Smooth muscle cell (in vitro differentiated cells): ENCODE results near the gene TUBGCP5. TPM values are rescaled to one million over a fixed set of nuclear protein-coding genes. Genes with fewer than 3 reads are reported as not detected.

Experiments used
- DNase-seq: peaks from one replicate; lab custom pipeline; 2025; ENCODE audit not compliant: unreplicated experiment; lab: John Stamatoyannopoulos, UW
- H2AFZ ChIP-seq: fragments of 200-600 bp; sonication (generic); 2 replicates; pipeline ENCODE4 v1.6.0; 2016; ENCODE audit warnings: antibody characterized with exemption, low read depth, mild to moderate bottlenecking
- H3F3A ChIP-seq: fragments of 200-600 bp; sonication (generic); 2 replicates; pipeline ENCODE4 v1.6.0; 2017; ENCODE audit warnings: antibody characterized with exemption, low read depth
- H3K27ac ChIP-seq: fragments of 200-600 bp; sonication (generic); 2 replicates; pipeline ENCODE4 v1.5.1; 2016; ENCODE audit warnings: low read depth, mild to moderate bottlenecking
- H3K27me3 ChIP-seq: fragments of 200-600 bp; sonication (generic); 2 replicates; pipeline ENCODE4 v1.6.1; 2016; ENCODE audit warnings: low read depth, mild to moderate bottlenecking
- H3K36me3 ChIP-seq: fragments of 200-600 bp; sonication (generic); 2 replicates; pipeline ENCODE4 v1.5.1; 2016; ENCODE audit warnings: low read depth
- H3K4me1 ChIP-seq: fragments of 200-600 bp; sonication (generic); 2 replicates; pipeline ENCODE4 v1.5.1; 2016; ENCODE audit warnings: low read depth
- H3K4me2 ChIP-seq: fragments of 200-600 bp; sonication (generic); 2 replicates; pipeline ENCODE4 v1.6.0; 2016; ENCODE audit warnings: mild to moderate bottlenecking
- H3K4me3 ChIP-seq: fragments of 200-600 bp; sonication (generic); 2 replicates; pipeline ENCODE4 v1.5.1; 2016; ENCODE audit warnings: mild to moderate bottlenecking
- H3K79me2 ChIP-seq: fragments of 200-600 bp; sonication (generic); 2 replicates; pipeline ENCODE4 v1.6.0; 2016; ENCODE audit warnings: low read depth, mild to moderate bottlenecking
- H3K9ac ChIP-seq: fragments of 200-600 bp; sonication (generic); 2 replicates; pipeline ENCODE4 v1.6.0; 2016; ENCODE audit warnings: low read depth
- H3K9me3 ChIP-seq: fragments of 200-600 bp; sonication (generic); replicated peaks from 2 replicates; pipeline ENCODE4 v1.5.1; 2016; ENCODE audit warnings: low read depth
- H4K20me1 ChIP-seq: fragments of 200-600 bp; sonication (generic); 2 replicates; pipeline ENCODE4 v1.6.0; 2016; ENCODE audit warnings: low read depth
- WGBS: methylation state at CpG from one replicate; pipeline ENCODE4 v1.1.7; 2016; ENCODE audit warnings: low lambda C conversion rate; 5-methylcytosine and 5-hydroxymethylcytosine counted together
- polyA plus RNA-seq: library from polyadenylated mRNA; unstranded; fragments of >200 nt; fragmentation: Nextera tagmentation; extraction: Ambion mirVana; gene quantifications from 2 replicates; pipeline ENCODE4 v1.2.1, GENCODE V29; 2016
- total RNA-seq: library from RNA; depleted of rRNA; stranded (reverse); fragments of >200 nt; gene quantifications from 2 replicates; pipeline ENCODE4 v1.2.3, GENCODE V29; 2014
- TF ChIP-seq, protein P1 (sequence below): fragments of 200-600 bp; sonication (generic); IDR thresholded peaks from 2 replicates; pipeline ENCODE4 v1.5.1; 2017; ENCODE audit warnings: borderline replicate concordance, mild to moderate bottlenecking, antibody characterized with exemption; ENCODE audit not compliant: insufficient read depth, poor library complexity, severe bottlenecking

Gene TUBGCP5
- total and polyA plus RNA-seq, 2 experiments from 2014 or later = 7.9 to 13.9 TPM

DNA sequence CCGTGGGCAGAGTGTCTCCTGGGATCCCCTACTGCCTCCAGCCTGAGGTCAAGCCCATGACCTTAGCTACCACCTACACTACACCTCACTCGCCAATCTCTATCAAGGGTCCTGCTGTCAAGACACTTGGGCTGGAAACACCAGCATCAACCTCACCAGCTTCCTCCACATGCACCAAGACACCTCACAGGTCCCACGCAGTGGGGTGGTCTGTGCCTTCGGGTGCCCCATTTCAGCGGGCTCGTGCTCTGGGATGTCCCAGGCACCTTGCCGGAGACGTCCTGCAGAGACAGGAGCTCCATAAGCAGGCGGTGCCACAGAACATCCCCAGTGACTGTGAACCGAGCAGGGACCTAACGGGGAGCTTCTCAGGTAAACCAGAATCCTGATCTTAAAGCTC lies 79.2 kb downstream of the TUBGCP5 start:
- Histone ChIP-seq H3K4me2 (no peak overlapping the region), H3K79me2 (peaks cover 96% of the 10 kb centered on the region), H3K36me3 (no peaks in the 10 kb centered on the region), H4K20me1 (peaks cover 100% of the 10 kb centered on the region), H3K27ac (no peak overlapping the region), H2AFZ (no peak overlapping the region), H3F3A (peaks cover 6% of the 10 kb centered on the region), H3K9me3 (no peaks in the 10 kb centered on the region), H3K27me3 (no peaks in the 10 kb centered on the region), H3K4me1 (no peaks in the 10 kb centered on the region), H3K4me3 (no peak overlapping the region), H3K9ac (no peak overlapping the region)
- WGBS = 86% methylated on average over 11 of the region's 11 CpGs
- TF ChIP-seq, protein P1, sequence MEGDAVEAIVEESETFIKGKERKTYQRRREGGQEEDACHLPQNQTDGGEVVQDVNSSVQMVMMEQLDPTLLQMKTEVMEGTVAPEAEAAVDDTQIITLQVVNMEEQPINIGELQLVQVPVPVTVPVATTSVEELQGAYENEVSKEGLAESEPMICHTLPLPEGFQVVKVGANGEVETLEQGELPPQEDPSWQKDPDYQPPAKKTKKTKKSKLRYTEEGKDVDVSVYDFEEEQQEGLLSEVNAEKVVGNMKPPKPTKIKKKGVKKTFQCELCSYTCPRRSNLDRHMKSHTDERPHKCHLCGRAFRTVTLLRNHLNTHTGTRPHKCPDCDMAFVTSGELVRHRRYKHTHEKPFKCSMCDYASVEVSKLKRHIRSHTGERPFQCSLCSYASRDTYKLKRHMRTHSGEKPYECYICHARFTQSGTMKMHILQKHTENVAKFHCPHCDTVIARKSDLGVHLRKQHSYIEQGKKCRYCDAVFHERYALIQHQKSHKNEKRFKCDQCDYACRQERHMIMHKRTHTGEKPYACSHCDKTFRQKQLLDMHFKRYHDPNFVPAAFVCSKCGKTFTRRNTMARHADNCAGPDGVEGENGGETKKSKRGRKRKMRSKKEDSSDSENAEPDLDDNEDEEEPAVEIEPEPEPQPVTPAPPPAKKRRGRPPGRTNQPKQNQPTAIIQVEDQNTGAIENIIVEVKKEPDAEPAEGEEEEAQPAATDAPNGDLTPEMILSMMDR = no peak
- no peak for DNase-seq

DNA sequence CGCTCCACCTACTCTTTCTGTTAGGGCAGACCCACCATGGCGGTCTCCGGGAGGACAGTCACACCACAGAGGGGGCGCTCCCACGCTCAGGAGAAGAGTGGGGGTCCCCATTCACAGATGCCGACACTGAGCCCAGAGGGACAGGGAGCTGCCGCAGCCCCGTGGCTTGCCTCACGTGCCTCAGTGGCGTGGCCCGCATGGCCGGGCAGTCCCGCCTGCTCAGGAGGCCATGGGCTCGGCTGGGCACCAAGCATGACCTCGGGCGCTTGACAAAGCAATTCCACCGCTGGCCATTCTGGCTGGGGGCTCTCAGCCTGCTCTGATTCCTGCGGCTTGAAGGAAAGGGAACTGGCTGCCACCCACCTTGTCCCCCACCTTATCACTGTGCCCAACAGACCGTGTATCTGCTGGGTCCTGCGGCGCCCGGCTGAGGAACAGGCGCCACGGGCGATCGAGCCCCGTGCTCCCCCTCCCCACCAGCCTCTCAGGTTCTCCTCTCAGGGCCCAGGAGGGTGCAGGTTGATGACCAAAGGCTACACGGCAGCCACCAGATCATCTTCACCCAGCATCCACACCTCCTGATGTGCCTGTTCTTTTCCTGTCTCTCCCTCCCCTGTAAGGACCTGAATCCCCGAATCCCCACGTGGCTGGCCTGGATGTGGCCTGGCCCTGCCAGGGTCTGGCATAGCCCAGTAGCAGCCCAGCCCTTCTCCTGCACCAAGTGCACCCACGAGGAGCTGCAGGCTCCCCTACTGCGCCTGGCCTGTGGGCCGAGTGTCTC lies 79.9 kb downstream of the TUBGCP5 start:
- H3K4me3 ChIP-seq = no peak overlapping the region
- H3F3A ChIP-seq = peaks cover 6% of the 10 kb centered on the region
- H3K9me3 ChIP-seq = no peaks in the 10 kb centered on the region
- no peak overlapping the region for H3K4me2 ChIP-seq
- H3K27me3 ChIP-seq = no peaks in the 10 kb centered on the region
- TF ChIP-seq, protein P1 = no peak
- no peak overlapping the region for H2AFZ ChIP-seq
- WGBS = 92% methylated on average over 31 of the region's 33 CpGs
- DNase-seq = no peak
- peaks cover 96% of the 10 kb centered on the region for H3K79me2 ChIP-seq
- no peaks in the 10 kb centered on the region for H3K36me3 ChIP-seq
- no peak overlapping the region for H3K27ac ChIP-seq
- peaks cover 100% of the 10 kb centered on the region for H4K20me1 ChIP-seq
- H3K4me1 ChIP-seq = no peaks in the 10 kb centered on the region
- H3K9ac ChIP-seq = no peak overlapping the region

DNA sequence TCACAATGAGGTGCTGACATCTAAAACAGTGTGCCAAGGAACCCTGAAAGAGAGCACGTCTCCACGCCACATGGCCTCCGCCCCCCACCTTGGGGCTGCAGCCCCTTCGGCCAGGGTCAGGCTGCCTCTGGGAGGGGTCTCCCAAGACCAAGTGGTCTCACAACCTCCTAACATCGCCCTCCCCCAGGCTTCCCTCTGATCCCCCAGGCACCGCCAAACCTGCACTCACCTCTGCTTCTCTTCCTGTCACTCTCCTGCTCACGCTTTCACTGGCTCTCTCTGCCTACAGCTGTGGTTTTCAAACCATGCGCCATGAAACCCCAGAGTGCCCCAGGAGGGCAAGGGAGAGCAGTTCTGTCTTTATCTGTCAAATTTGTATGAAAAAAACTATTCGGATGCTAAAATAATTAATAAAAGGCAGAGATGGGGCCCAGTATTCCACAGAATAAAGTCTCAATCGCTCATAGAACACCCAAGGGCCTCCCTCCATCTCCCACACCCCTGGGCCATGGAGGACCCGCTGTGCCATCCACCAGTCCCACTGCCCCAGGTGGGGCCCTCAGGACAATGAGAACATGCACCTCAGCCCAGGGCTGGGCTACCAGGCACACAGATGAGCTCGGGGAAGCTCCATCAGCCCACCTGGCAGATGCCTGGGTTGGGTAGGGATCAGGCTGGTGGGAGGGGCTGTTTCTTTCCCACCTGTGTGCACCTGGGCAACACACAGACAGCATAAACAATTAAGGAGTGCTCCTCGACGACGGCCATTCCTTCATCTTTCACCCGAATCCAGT lies 80.7 kb downstream of the TUBGCP5 start:
- Histone ChIP-seq H2AFZ (no peak overlapping the region), H3K27me3 (no peaks in the 10 kb centered on the region), H3K27ac (no peak overlapping the region), H3K4me1 (no peaks in the 10 kb centered on the region), H3K36me3 (no peaks in the 10 kb centered on the region), H3K4me2 (no peak overlapping the region), H3K4me3 (no peak overlapping the region), H3F3A (peaks cover 6% of the 10 kb centered on the region), H3K79me2 (peaks cover 97% of the 10 kb centered on the region), H3K9me3 (no peaks in the 10 kb centered on the region), H3K9ac (no peak overlapping the region), H4K20me1 (peaks cover 100% of the 10 kb centered on the region)
- TF ChIP-seq, protein P1 = no peak
- 95% methylated on average over 16 of the region's 16 CpGs for WGBS
- DNase-seq = no peak
